Measurements from ENCODE around the gene CALHM3.

DNA sequence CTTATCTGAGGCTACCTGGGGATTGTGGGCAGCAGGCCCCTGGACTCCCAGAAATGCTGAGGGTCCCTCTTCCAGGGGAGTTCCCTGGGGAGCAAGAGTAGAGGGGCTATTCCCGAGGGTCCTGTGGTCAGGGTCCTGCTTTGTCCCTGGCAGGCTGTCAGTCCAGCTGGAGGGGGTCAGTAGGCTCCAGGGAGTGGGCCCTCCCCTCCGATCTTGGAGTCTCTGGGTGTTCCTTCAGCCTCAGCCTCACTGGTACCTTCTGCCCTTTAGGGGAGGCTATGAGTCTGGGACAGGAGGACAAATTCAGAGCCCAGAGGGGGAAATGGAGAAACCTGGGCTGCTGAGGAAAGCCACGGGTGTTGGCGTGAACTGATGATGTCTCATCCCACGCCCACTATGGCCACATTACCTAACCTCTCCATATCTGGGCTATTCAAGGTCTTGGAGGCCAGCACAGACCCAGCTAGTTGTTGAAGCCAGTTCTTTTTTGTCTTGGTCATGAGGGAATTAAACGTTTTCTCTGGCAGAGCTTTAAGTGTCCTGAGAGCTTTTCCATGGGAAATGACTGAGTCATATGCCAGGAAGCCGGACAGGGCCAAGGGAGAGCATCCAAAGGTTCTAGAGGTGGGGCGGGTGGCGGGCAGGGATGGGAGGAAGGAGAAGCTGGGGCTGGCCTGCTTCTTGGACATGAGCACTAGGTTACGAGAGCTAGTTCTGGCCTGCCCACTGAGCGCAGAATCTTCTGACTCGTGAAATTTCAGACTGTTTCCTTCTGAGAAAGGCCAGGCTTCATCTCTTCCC is 33.1 kb downstream of the CALHM3 start:
- no peak for TF ChIP-seq EZH2 (IDR thresholded peaks at IDR 0.05; ENCODE audit: borderline replicate concordance, insufficient read depth, low read length, poor library complexity, severe bottlenecking)
- no peak for TF ChIP-seq CTCF (IDR thresholded peaks at IDR 0.05; ENCODE audit: poor library complexity, severe bottlenecking)
- no peak for TF ChIP-seq SMC3 (conservative IDR thresholded peaks at IDR 0.05; ENCODE audit: poor library complexity)
- no peak for TF ChIP-seq REST (IDR thresholded peaks at IDR 0.05; ENCODE audit: borderline replicate concordance)
